HUDEP-2 (cell line): Measurements from ENCODE around the gene HHAT.

Experiments used
- DNase-seq, 76 experiments: peaks; one replicate each; lab custom pipeline; 2025; ENCODE audit not compliant: unreplicated experiment in 76 of 76; lab: John Stamatoyannopoulos, UW

HHAT gene

GRCh38 chr1:210477328-210477924 lies 148.7 kb downstream of the HHAT start:
- no peak for DNase-seq

GRCh38 chr1:210478820-210479219 lies 150.1 kb downstream of the HHAT start:
- no peak for DNase-seq

- DNase-seq = no peak
Observed at GRCh38 chr1:210482491-210482890, 153.8 kb downstream of the HHAT start.

DNA sequence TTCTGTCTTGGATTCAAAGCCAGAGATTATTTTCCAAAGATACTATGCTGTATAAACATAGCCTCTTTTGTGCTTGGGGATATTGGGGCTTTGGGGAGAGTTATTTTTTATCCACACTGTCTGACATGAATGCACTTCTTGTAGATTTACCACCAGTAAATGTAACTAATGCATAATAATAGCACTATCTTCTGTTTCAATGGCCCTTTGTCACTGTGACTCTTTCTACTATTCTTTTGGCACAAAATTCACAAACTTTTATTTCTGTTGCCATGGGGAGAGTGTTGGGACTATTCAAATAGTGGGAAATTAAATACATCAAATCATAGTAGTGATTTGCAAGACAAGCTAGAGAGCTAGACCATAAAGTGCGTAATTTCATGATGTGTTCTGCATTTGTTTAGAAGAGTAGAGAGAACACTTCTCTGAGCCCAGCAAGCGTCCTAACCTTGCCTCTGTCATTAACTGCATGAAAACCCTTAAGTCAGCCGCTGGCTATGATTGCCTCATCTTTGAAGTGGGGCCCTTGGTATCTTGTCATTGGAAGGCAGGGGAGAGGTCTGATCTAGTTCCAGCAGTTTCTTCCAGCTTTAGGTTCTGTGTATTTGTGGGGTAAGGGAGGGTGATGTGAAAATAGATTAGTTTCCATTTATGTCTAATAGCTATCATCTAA lies 154.4 kb downstream of the HHAT start:
- DNase-seq = no peak

DNA sequence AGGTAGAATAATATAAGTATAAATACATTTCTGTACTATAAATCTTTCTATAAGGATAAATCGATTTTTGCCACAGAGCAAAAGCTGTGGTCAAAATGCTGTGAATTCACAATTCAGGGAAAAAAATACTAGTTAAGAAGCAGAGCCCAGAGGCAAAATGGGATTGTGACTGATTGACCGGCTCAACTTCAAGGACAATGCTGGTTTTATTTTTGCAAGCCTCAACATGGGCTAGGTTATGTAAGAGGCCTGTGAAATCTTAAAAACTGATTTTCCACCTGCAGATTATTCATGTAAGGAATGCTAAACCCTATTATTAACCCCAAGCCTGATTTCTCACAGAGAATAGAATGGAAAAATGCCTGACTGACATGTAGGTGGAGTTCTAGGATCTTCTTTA lies 155.1 kb downstream of the HHAT start:
- no peak for DNase-seq

- DNase-seq = no peak
Observed at GRCh38 chr1:210487021-210487420, 158.3 kb downstream of the HHAT start.

GRCh38 chr1:210489491-210489890 lies 160.8 kb downstream of the HHAT start:
- DNase-seq = no peak

- no peak for DNase-seq
Observed at GRCh38 chr1:210490781-210491180, 162.1 kb downstream of the HHAT start.

DNA sequence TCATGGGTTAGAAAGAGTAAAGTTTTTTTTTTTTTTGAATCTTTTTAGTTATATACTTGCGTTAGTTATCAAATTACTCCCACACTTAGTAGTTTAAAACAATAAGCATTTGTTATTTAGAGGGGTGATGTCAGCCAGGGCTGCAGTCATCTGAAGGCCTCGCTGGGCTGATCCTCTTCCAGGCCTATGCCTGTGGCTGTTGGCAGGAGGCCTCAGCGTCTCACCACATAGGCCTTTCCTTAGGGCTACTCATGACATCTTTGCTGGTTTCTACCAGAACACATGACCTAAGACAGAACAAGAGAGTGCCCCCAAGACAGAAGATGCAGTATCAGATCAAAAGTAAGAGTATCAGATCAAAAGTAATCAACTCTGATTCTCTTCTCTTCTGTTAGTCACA lies 167.4 kb downstream of the HHAT start:
- no peak for DNase-seq

DNA sequence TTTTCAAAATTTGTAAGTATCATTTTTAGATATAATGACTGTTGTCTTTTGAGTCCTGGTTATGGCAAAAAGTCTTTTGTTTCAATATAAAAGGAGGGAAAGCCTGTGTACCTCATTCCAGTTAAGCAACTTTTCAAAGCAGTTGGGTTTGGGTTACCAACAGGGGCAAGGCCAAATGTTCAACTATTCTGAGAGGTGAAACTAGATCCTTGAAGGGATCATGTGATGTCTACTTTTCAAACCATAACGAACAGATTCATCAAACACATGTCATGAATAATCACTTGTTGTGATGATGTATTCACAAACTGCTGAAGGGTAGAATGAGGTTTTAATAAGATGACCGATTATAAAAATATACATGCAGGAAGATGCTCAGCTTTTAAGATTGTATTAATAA lies 171.3 kb downstream of the HHAT start:
- no peak for DNase-seq

GRCh38 chr1:210500831-210501230 lies 172.1 kb downstream of the HHAT start:
- DNase-seq = no peak

DNA sequence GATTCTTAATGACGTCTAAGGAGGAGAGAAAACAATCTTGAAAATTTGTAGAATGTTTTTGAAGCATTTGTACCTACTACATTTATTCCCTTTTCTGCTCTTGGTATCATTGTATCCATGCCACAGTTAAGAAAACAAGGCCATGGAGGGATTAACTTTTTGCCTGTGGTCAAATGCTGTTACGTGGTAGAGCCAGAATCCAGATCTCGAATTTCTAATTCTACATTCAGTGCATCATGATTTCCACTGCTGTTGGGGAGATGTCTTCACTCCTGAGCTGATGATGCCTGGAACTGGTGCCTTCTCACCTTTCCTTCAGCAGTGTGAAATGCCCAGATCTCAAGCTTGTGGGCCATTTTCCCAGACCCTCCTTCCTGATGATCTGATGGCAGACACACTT lies 175.6 kb downstream of the HHAT start:
- DNase-seq = no peak

DNA sequence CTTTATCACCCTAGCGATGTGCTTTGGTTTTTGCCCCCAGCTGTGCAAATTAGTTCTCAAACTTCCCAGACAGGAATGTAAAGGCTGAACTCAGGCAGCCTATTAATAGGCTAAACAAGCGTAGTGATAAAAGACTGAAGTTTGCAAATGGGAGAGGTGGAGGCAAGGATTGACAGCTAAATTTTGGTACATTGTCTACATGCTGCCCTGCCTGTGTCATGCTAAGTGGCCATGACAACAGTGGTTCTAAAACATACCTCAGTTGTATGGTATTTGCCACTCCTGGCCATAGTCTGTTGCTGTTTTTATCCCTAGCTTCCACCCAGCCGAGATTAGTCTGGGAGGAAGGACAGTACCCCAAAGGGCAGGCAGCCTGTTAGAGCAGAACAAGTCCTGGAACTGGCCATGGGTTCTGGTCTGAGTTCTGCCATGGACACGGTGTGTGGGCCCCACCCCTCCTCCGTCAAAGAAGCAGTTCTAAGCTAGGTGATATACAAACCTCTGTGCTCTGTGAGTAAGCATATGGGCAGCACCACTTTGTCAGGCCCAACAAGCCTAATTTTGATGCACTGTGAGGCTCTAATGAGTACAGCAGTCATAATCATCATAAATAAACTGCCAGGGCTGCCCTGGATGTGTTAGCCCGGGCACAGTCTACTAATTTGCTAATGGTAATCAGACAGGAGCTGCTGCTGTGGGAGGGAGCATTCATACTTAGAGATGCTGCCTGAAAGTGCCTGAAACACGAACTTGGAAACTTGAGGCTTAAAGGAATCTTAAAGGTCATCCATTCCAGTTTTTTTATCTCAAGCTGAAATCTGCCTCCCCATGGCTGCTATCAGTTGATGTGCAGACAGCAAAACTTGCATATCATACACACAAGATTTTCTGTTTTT lies 177.1 kb downstream of the HHAT start:
- no peak for DNase-seq

DNA sequence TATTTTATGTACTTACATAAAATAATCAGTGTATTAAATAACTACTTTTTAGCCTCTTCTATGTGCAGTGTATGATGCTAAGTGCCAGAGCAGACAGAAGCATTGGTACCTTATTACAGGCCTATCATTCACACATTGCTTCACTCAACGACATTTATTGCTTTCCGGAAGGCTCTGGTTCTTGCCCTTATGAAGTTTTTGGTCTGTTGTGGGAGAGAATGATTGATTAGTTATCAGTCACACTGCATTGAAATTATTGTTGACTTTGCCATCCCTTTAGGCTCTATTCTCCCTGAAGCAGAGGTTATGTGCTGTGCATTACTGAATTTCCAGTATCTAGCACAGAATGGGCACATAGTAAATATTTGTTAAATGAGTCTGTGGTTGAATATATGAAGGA lies 178.0 kb downstream of the HHAT start:
- DNase-seq = no peak

- no peak for DNase-seq
Observed at GRCh38 chr1:210516092-210516656, 187.5 kb downstream of the HHAT start.

DNA sequence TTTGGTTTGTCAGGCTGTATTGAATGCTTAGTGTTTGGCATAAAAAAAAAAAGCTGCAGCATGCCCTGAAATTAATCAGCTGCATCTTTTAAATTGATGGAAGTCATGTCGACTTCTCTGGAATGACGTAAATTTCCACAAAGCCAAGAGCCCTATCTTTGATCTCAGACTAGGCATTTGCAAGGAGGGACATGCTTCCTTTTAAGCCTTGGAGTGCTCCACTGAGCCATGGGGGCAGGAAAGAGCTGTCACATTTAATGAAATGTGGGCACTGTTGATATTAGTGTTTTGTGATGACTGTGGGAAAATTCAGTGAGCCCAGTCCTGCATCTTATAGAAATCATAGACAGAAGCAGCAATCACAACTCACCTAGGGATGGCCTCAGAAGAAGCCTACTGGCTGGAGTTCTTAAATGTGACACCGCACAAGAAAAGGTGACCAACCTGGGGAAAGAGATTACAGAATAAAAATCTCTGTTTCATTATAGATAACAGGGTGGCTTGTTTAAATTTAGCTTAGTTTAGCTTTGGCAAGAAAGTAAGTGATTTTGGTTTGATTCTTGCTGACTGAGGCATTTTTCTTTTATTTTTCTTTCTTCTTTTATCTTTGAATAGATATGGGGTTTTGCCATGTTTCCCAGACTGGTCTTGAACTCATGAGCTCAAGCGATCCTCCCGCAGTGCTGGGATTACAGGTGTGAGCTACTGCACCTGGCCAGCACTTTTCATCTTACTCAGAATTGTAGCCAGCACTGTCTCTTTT lies 188.2 kb downstream of the HHAT start:
- no peak for DNase-seq

DNA sequence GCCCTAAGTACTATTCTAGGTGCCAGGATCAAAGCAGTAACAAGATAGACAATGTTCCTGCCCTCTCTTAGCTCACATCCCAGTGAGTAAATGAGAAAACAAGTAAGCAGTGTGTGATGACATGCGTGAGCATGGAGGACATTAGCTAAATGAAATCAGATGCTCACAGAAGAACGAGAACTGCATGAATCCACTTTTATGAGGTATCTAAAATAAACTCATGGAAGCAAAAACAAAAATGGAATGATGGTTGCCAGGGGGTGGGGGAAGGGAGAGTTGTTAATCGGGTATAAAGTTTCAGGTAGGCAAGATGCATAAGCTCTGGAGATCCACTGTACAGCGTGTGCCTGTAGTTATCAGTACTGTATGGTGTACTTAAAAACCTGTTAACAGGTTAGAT lies 195.1 kb downstream of the HHAT start:
- no peak for DNase-seq

- no peak for DNase-seq
Observed at GRCh38 chr1:210525716-210526454, 197.2 kb downstream of the HHAT start.

DNA sequence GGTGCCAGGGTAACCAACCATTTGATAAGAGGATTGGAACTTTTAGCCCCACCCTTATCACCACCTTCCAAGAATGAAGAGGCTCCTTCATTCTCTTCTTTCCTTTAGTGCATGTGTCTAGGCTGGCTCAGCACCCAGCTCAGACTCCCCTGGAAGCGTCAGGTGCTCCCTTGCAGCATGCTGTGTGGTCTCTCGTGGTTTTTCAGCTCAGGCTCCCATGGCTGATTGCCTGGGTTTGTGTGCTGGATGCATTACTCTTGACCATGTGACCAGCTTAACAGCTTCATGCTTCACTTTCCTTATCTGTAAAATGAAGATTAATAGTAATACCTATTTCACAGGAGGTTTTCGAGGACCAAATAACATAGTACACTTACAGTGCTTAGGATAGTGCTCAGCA lies 198.4 kb downstream of the HHAT start:
- no peak for DNase-seq
